NCI-H2029 treated with DMSO at 0.1 percent for 48 hours (cell line): ENCODE data around the gene PPP1R7.

Experiments
- DNase-seq: peaks from one replicate; lab custom pipeline; 2025; lab: John Stamatoyannopoulos, UW

PPP1R7 gene

GRCh38 chr2:241229563-241230401 is 79.5 kb downstream of the PPP1R7 start:
- DNase-seq: no peak

DNA sequence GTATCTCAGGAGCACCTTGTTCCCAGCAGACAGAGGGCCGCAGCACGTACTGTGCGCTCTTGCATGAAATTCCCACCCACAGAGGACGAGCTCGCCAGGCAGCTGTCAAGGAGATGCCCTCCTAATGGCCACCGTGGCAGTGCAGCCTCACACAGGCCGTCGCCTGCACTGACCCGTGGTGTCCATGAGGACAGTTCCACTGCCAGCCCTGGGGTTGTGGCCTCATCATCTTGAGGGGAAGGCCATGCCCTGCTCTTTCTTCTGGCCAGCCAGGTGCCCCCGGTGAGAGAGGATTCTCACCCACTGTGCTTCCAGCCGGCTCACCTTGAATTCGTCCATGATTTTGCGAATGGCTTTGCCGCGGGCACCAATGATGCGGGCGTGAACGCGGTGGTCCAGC is 80.2 kb downstream of the PPP1R7 start:
- no peak for DNase-seq

DNA sequence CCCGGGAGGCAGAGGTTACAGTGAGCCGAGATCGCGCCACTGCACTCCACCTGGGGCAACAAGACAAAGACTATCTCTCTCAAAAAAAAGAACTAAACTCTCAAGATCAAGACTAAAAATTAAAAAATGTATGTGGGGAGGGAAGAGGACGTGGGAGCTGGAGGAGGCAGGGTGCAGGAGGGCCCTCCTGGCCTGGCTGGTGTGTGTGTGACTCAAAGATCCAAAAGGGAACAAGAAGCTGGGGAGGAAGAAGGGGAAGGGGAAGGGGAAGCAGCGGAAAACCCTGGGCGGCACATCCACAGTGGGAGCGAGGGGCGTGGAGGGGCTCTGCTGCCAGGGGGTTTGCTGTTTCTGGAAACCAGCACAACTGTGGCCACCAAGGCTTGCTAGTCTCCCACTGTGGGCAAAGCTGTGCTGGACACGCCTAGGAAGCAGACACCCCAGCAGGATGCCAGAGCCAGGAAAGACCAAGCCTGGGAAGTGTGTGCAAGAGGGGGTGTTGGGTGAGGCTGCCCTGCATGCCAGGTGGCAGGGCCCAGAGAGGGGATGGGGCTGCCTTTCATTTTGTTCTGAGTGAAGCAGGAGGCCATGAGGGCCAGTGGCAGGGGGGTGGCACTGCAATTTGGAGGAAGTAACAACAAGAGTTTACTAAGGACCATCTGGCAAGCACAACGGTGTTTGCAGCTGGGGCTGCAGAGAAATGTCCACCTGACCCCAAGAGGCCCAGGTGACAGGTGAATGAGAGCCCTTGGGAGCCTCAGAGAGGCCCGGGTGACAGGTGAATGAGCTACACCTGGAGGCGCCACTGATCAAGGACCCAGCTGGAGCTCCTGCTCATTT is 82.7 kb downstream of the PPP1R7 start:
- no peak for DNase-seq
